HG03135 (cell line): ENCODE results near the gene PRKN.

ENCODE experiments used
- ATAC-seq: cut with Tn5 transposase; IDR thresholded peaks from one replicate; pipeline ENCODE4 v1.9.1; 2021; ENCODE audit warnings: mild to moderate bottlenecking, moderate library complexity; ENCODE audit not compliant: unreplicated experiment

The PRKN gene

DNA sequence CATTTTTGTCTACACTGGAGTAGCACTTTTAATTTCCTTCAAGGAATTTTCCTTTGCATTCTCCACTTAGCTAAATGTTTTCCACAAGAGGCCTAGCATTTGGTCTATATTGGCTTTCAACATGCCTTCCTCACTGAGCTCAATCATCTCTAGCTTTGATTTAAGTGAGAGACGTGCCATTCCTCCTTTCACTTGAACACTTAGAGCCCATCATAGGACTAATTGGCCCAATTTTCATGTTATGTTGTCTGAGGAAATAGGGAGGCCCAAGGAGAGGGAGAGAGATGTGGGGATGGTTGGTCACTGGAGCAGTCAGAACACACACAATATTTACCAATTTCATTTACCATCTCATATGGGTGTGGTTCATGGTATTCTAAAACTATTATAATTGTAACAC is 645.0 kb downstream of the PRKN start:
- no peak for ATAC-seq

DNA sequence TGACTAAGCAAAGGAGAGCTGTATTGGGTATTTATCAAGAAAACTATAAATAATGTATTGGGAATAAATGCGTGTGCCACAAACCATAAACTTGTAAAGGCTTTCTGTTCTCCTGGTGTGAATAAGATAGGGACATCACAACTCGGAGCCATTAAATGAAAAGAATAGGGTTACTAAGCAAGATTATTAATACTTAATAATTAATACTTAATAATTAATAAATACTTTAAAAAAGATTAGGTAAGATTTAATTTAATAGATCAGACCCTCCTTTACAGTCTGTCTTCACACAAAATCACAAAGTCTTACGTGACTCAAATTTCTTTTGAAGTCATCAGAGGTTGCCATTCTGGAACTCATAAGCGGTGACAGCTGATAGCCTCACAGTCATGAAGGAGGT is 648.9 kb downstream of the PRKN start:
- no peak for ATAC-seq

DNA sequence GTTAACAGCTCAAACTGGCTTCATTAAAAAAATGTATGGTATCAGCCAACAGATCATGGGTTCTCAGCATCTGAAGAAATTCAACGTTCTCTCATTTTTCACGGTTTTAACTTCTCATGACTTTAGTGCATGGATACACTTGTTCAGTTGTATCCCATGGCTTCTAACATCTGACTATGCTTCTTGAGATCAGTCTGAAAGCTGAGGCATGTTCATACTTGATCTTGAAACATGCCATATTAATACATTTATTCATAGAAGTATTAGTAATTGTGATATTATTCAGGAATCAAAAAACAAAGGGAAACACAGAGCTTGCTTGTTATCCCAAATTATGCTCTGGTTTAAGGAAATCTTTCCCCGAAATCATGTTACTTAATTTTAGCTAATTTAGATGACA is 649.4 kb downstream of the PRKN start:
- ATAC-seq, result no peak

DNA sequence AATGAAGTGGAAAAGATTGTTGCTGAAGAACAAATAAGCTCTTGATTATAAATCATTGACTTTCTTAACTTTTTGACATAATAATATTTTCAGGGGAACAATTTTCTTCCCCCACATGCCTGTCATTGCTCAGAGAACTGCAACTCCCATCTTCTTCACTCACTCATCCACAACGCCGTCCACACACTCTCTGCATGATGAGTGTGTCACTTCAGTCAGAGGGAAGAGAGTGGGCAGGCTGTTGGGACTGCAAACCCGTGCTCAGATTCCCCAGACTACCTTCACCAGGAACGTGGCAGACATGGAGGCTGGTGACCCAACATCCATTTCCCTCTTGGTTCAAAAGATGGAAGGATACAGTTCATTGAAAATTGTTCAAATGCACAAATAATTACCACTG is 650.8 kb downstream of the PRKN start:
- no peak for ATAC-seq

DNA sequence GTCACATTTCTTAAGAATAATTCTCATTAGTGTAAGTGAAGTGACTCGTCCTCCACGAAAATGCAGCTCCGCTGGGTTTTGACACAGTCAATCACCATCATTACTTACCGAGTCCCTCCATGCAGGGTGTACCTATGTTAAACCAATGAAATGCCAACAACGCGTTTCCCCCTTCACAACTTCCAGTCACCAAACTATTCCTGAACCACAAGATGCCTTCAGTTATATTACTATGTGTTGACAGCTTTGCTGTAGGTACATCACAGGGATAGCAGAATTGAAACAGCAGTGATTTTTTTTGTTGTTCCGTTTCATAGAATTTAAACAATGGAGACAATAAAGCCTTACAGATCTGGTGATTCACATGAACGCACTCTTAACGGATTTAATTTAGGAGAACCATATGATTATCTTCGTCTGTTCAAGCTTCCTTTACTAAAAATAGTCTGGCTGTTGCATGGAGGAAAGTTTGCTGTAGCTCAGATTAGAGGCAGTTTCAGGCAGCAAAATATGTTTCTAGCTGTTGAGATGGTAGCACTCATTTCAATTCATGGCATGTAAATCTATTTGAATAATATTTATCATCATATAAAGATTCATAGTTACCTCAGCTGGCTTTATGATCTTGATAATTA is 652.8 kb downstream of the PRKN start:
- ATAC-seq, result no peak

DNA sequence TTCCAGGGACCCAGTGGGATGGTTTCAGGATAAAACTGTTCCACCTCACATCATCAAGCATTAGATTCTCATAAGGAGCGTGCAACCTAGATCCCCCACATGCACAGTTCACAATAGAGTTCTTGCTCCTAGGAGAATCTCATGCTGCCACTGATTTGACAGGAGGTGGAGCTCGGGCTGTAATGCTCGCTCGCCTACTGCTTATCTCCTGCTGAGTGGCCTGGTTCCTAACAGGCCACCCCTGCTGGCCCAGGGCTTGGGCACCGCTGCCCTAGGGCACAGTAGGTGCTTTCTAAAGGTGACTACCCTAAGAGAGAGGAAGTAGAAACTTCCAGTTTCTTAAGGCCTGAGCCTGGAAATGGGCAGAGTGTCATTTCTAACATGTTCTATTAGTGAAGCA is 656.9 kb downstream of the PRKN start:
- ATAC-seq, result no peak

DNA sequence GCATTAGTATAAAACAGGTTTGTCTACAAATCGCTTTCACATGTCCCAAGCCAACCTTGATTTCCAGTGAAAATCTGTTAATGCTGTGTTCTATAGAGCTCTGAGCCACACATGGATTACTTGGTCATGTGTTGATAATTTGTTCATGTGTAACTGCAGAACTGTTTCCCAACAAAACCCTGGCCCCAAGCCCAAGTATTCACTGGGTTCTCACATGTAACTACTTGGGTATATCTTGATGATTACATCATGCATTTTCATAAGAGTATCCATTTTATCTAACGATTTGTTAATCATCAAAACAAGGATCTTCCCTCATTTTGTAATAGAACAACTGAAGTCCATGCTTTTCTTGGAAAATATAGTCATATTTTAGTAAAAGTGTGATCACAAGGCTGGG is 657.6 kb downstream of the PRKN start:
- no peak for ATAC-seq

DNA sequence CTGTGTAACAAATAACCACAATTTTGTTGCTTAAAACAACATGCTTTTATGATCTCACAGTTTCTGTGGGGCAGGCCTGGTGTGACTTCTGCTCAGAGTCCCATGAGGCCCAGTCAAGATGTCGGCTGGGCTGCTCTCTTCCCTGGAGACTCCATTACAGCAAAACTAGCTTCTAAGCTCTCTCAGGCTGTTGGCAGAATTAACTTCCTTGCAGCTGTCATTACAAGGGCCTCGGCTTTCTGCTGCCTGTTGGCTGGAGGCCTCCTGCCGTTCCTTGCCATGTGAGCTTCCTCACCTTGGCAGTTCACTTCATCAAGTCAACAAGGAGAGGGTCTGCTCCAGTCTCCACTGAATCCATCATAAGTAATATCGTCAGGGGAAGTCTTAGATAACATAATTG is 659.2 kb downstream of the PRKN start:
- ATAC-seq, result no peak

DNA sequence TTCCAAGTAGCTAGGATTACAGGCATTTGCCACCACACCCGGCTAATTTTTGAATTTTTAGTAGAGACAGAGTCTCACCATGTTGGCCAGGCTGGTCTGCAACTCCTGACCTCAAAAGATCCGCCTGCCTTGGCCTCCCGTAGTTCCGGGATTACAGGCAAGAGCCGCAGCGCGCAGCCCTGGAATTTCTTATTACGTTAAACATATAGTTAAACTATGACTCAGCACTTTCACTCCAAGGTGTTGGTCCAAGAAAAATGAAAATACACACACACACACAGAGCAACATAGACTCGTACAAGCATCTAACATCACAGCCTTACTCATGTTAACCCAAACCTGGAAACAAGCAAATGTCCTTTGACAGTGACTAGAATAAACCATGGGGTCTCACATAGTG is 663.9 kb downstream of the PRKN start:
- no peak for ATAC-seq

DNA sequence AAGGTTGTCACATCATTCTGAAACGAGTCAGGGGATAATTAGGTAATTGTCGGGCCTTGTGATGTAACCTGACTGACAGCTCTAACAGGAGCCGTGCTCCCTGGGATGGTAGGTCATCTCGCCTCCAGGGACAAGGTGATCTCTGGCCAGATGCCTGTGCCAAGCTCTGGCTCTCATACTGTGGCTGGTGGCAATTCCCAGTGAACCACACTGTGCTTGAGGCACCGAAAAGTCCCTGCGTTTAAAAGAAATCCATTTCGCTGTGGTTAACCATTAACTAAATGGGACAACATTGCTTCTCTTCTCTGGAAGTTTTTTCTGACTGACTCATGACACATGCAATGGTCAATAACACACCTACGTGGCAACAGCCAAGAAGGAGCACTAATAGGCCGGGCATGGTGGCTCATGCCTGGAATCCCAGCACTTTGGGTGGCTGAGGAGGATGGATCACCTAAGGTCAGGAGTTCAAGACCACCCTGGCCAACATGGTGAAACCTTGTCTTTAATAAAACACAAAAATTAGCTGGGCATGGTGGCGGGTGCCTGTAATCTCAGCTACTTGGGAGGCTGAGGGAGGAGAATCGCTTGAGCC is 669.2 kb downstream of the PRKN start:
- ATAC-seq, result no peak

DNA sequence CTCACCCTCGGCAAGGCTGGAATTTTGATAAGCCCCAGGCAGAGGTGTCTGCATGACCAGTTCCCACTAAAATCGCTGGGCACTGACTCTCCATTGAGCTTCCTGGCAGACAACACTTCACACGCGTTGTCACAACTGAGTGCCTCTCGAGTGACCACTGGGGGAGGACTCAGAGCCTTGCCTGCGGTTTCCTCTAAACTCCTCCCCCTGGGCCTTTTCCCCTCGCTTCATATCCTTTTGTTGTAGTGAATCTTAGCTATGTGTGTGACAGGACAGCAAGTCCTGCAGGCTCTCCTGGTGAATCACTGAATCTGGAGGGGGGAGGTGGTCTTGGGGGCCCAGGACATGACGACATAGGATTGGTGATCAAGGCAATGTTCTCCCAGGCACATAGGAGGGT is 670.8 kb downstream of the PRKN start:
- ATAC-seq, result no peak

DNA sequence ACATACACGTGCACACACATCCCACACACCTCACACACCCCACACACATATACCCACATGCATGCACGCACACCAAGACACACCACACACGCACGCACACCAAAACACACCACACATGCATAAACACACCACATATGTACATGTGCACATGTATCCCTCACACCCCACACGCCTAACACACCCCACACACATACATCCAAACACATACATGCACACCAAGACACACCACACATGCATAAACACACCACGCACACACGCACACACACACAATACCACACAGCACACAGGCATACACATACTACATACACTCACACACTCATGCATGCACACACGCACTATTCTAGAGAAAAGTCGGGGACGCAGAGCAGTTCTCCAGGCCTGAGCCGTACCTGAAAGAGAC is 671.5 kb downstream of the PRKN start:
- ATAC-seq, result no peak

DNA sequence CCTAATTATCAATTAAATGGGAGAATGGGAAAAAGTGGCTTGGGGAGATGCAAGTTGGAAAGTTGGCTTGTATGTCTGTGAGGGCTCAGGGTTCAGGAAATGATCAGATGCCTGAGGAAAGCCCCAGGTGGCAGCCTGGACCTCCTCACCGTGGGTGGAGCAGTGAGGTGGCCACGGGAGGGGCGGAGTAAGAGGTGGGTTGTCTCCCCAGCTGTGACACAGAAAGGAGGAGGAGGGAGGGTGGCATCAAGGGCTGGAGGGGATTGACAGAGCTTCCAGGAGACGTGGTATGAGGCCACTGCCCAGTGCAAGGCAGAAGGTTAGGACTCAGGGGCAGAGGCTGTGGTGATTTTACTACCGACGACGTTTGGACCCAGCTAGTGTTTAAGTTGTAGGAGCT is 672.2 kb downstream of the PRKN start:
- ATAC-seq, result no peak

DNA sequence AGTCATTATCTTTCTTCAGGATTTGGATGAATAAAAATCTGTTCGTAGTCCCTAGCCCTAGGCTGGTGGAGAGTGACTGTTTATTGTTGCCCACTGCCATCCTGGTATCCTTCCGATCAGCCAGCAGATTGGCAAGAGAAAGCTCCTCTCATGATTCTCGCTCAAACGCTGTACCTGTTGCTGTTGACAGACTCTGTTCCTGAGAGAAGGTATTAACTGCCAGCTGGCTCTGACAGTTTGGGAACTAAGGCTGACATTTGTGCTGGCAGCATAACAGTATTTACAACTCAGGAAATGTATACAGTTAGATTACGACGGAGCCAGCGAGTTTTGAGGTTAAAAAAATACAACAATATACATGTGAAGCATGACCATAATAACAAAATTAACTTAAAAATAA is 674.5 kb downstream of the PRKN start:
- no peak for ATAC-seq

DNA sequence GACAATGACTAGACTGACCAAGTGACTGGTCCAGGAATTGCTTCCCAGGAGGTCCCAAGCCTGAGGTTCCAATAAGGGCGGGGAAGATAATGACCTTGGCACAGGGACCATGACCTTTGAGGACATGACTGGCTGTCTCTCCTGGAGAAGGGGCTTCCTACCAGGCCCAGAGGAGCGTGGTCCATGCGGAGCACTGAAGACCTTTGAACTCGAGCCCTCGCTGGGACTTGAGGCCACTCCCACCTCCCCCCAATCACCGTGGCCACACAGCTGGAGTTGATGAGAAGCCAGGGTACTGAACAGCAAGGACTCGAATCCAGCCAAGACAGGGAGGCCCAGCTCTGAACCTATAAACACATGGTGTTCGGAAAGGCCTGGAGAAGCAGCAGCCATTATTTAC is 677.0 kb downstream of the PRKN start:
- ATAC-seq, result no peak

DNA sequence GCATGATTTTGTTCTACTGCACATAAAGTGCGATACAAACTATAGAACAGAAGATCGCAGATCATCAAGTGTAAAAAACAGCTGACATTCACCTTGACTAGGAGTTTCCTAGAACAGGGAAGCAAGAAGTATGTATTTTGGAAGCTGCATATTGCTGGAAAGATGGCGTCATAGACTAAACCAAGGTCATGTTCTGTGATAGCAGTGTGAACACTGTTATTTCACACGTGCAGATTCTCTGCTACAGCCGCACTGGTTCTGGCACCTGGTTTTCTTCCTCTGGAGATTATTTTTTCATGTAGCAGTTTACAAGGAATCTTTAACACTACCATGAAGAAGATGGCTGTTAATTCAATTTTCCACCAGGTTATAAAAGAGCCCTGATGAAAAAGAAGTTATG is 681.2 kb downstream of the PRKN start:
- ATAC-seq, result no peak

DNA sequence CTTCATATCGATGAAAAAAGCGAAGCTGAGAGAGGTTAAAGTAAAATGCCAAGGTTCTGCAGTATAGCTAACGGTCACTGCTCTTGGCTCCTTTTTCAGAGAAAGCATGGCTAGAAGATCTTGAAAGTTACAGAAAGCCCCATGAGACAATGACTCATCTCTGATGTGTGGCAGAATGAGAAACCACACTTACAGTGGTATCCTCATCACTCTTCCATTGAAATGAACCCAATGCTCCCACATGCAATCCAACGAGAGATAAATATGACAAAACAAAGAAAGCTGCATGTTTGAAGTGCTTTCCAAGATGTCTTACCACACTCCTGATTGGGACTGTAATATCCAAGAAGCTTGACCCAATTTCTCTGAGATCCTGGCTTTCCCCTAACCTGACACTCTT is 694.9 kb downstream of the PRKN start:
- ATAC-seq, result no peak

DNA sequence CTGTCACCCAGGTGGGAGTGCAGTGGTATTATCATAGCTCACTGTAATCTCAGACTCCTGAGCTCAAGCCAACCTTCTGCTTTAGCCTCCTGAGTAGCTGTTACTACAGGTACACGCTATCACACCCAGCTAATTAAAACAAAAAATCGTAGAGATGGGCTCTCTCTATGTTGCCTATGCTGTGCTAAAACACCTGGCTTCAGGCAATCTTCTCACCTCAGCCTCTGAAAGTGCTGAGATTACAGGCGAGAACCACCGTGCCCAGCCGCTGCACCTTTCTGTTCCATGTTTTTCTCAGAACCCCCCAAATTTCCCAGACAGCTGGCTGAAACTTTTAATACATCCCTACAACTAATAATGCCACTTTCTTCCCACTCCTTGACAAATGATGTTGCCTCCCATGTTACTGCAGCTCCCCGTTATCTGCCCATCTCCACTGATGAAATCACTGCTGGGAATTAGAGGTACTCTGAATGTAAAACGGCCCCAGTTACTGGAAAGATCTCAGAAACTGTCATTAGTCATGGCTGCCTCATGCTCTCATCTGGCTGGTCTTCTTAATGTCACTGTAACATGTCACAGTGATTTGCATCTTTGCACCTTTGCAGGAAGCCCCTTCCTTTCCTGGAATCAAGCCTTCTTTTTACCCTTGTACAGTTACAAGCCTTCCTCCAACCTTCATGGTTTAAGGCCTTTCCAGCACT is 697.5 kb downstream of the PRKN start:
- ATAC-seq, result no peak

DNA sequence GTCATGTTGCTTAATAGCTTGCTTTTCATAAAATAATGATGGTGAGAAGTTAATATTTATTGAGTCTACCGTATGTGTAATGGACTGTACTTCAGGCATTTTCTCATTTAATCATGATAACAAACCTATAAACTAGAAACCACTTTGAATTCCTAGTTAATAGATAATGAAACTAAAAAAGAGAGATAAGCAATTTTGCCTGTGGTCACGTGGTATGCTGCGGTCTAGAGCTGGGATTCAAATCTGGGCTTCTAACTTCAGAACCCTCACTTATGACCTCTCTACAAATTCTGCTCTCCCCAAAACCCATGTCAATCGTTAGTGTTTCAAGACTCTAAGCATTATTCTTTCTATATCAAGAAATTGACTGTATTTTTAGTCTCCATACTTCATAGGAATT is 700.7 kb downstream of the PRKN start:
- ATAC-seq, result no peak

DNA sequence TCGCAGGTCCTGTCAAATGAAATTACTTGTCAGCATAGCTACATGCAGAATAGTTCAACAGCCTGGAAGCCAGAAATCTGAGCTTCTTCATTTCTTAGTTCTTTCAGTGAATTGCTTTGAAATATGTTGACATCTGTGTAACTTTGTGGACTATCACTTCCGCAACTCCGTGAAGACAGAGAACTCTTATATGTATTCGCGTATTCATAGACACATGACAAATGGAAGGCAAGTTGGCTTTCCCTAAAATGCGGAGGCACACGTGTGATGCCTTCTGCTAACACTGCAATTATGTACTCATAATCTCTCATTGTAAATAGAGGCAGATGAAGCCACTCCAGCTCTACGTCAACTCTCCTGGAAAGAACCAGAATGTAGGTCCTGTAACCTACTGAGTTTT is 701.5 kb downstream of the PRKN start:
- no peak for ATAC-seq

DNA sequence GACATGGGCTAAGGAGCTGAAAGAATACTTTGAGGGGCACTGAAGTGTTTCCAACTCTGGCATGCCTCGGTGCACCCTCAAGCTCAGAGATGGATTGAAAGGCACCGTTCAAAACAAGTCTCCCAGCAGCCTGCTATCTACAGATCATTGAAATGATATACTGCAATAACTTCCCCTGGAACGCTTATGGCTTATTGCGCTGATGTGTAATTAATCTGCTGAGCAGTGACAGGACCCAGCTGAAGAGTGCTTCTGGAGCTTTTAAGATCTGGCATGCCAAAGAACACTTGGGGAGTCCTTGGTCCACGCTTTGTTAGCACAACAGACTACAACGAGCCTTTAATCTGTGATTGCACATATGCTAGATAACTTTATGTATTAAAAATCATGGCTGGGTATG is 708.2 kb downstream of the PRKN start:
- no peak for ATAC-seq

DNA sequence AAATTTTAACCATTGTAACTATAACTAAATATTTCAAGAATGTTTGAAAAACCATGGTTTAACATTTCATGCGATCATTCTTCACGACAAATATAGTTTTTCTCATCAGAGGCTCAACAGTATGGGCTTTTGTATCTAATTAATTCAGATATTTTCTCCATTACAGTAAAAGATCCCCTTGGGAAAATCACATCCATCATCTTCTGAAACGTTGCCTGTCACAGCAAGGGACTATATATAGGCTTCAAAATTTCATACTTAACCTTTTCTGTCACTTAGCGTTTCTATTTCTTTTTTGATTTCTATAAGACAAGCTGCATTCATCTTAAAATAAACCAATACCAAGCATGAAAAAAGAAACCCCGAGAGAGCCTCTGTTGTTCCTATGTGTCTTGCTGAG is 710.0 kb downstream of the PRKN start:
- no peak for ATAC-seq
